Heart left ventricle (tissue), 16 donors: ENCODE results near the gene PRDM11. TPM values are rescaled to one million over a fixed set of nuclear protein-coding genes. Genes with fewer than 3 reads are reported as not detected.

Experiments
- ATAC-seq, 4 donors: fragments of 200-7000 bp; cut with Tn5 transposase; one replicate each; pipeline ENCODE4 v1.9.1; 2020 to 2022; ENCODE audit warnings: moderate library complexity in 4 of 4, mild to moderate bottlenecking in 3 of 4, moderate number of reproducible peaks in 1 of 4
- DNase-seq, 5 donors: peaks; one replicate each; pipeline ENCODE4 v3.0.0-alpha.2; 2020
- H3K27ac ChIP-seq, 12 donors: fragments of 200-600 bp; sonication (generic) in 4 of 12; one replicate each; pipeline versions ENCODE4 v1.5.0 to v1.8.0; 2016 to 2022; ENCODE audit warnings: mild to moderate bottlenecking in 2 of 12
- H3K27me3 ChIP-seq, 9 donors: fragments of 200-600 bp; sonication (generic) in 2 of 9; one replicate each; pipeline versions ENCODE4 v1.5.1 to v1.8.0; 2016 to 2022; ENCODE audit warnings: mild to moderate bottlenecking in 3 of 9
- H3K36me3 ChIP-seq, 9 donors: fragments of 200-600 bp; sonication (generic) in 2 of 9; one replicate each; pipeline versions ENCODE4 v1.5.0 to v1.8.0; 2018 to 2022; ENCODE audit warnings: mild to moderate bottlenecking in 2 of 9
- H3K4me1 ChIP-seq, 12 donors: fragments of 200-600 bp; sonication (generic) in 4 of 12; one replicate each; pipeline versions ENCODE4 v1.5.0 to v1.8.0; 2016 to 2022; ENCODE audit warnings: mild to moderate bottlenecking in 3 of 12
- H3K4me3 ChIP-seq, 12 donors: fragments of 200-600 bp; sonication (generic) in 4 of 12; one replicate each; pipeline versions ENCODE4 v1.5.0 to v1.8.0; 2017 to 2022; ENCODE audit warnings: mild to moderate bottlenecking in 9 of 12, moderate library complexity in 4 of 12
- H3K9me3 ChIP-seq, 12 donors: fragments of 200-600 bp; sonication (generic) in 4 of 12; one replicate each; pipeline versions ENCODE4 v1.5.0 to v1.8.0; 2016 to 2022; ENCODE audit warnings: mild to moderate bottlenecking in 1 of 12
- POLR2A ChIP-seq, 2 donors: fragments of 450-650 bp; IDR thresholded peaks; one replicate each; pipeline ENCODE4 v1.6.1; 2017; ENCODE audit warnings: antibody characterized with exemption in 2 of 2, mild to moderate bottlenecking in 2 of 2, moderate library complexity in 2 of 2
- WGBS, 4 donors: extraction: QIAGEN DNeasy Blood & Tissue Kit in 2 of 4; methylation state at CpG; one replicate each; pipeline versions ENCODE4 v1.1.5 to v1.1.7; 2013 to 2018; 5-methylcytosine and 5-hydroxymethylcytosine counted together
- intact Hi-C, 10 donors: fragments of 100-400 bp; cut with DNase I; formaldehyde crosslinking; loops; one replicate each; pipeline versions ENCODE4 v1.11.1 to v1.14.2; 2022
- polyA plus RNA-seq, 2 donors: library from polyadenylated mRNA; stranded (reverse); fragments of 200-250 nt; gene quantifications; one replicate each; pipeline ENCODE4 v1.2.3, GENCODE V29; 2013
- total RNA-seq, 9 donors: library from RNA; depleted of rRNA in 2 of 9; stranded (reverse); fragments of >200 nt in 2 of 9; fragmentation: NEBNext Ultra II Directional in 3 of 9; extraction: Animal tissue kit (Norgen Biotek cat#: 25700) in 3 of 9; gene quantifications; one replicate each; pipeline versions ENCODE4 v1.1.0 to v1.2.4, GENCODE V29; 2016 to 2023
- TF ChIP-seq, protein P1 (sequence below), 12 donors: fragments of 200-600 bp; sonication (generic) in 4 of 12; IDR thresholded peaks; one replicate each; pipeline versions ENCODE4 v1.5.0 to v1.8.0; 2018 to 2022; ENCODE audit warnings: antibody characterized with exemption in 12 of 12, mild to moderate bottlenecking in 5 of 12
- donor health status: ischemic (EF 13 %, LVEDD 7.1; RV severe dilation, severe dysfunction).
- donor health status: healthy with polysubstance abuse.
- donor health status: DM: no; HTN: yes; CAD: no.
- donor health status: DM: no; HTN: no; CAD: no.
- donor health status: ischemic (EF 25% LVEDD 6.9; RV normal size, moderate dysfunction).
- donor health status: ischemic (EF 25% LVEDD 5.7; RV mildly dilated, moderate dysfunction).
- donor health status: healthy.
- donor health status: DM: yes; HTN: yes; CAD: no.
- donor health status: ischemic (EF 35%, LVEDD 5.7; RV mildly dilated, moderate dysfunction).
- donor health status: nonischemic (EF 11% LVEDD 7.7; RV severe dilation, severe dysfunction).
- donor health status: DM: yes; HTN: yes; CAD: no.
- donor health status: PGD.
- donor health status: ischemic (EF 29% LVEDD 5.4; RV normal size, mild dysfunction).
- donor health status: nonischemic (EF 23%, LVEDD 6.1; RV moderate dilation, normal function).

The PRDM11 gene
- total and polyA plus RNA-seq, 11 donors, result 4.5 to 29.6 (median 18.2) TPM

GRCh38 chr11:45264839-45265515 is 118.5 kb downstream of the PRDM11 start:
- WGBS, 4 donors, result 64 to 74% (median 67%) methylated on average over 11 of the region's 11 CpGs
- Histone ChIP-seq H3K9me3 (no peaks in the 10 kb centered on the region), H3K36me3 (no peaks in the 10 kb centered on the region), H3K4me3 (no peak overlapping the region), H3K4me1 (no peaks in the 10 kb centered on the region), H3K27ac (no peak overlapping the region), H3K27me3 (peaks cover 0 to 35% (median 8%) of the 10 kb centered on the region in 9 donors)
- TF ChIP-seq, protein P1, sequence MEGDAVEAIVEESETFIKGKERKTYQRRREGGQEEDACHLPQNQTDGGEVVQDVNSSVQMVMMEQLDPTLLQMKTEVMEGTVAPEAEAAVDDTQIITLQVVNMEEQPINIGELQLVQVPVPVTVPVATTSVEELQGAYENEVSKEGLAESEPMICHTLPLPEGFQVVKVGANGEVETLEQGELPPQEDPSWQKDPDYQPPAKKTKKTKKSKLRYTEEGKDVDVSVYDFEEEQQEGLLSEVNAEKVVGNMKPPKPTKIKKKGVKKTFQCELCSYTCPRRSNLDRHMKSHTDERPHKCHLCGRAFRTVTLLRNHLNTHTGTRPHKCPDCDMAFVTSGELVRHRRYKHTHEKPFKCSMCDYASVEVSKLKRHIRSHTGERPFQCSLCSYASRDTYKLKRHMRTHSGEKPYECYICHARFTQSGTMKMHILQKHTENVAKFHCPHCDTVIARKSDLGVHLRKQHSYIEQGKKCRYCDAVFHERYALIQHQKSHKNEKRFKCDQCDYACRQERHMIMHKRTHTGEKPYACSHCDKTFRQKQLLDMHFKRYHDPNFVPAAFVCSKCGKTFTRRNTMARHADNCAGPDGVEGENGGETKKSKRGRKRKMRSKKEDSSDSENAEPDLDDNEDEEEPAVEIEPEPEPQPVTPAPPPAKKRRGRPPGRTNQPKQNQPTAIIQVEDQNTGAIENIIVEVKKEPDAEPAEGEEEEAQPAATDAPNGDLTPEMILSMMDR (IDR thresholded peaks at IDR 0.05), result no peak
- TF ChIP-seq POLR2A (IDR thresholded peaks at IDR 0.05), result no peak
- DNase-seq (no peak), ATAC-seq (peak in 1 of 4 donors; percentile 36)
- intact Hi-C loops, result no loop called here

- intact Hi-C loops, result no loop called here
- no peak overlapping the region for H3K4me3 ChIP-seq
- H3K27me3 ChIP-seq, result peaks cover 0 to 39% (median 8%) of the 10 kb centered on the region in 9 donors
- DNase-seq, result no peak
- H3K27ac ChIP-seq, result no peak overlapping the region
- H3K36me3 ChIP-seq, result no peaks in the 10 kb centered on the region
- ATAC-seq, result no peak
- H3K9me3 ChIP-seq, result no peaks in the 10 kb centered on the region
- TF ChIP-seq, protein P1 (IDR thresholded peaks at IDR 0.05), result no peak
- no peak for TF ChIP-seq POLR2A (IDR thresholded peaks at IDR 0.05)
- WGBS, 4 donors, result 87 to 93% (median 89%) methylated on average over 2 of the region's 2 CpGs
- H3K4me1 ChIP-seq, result no peaks in the 10 kb centered on the region
Measured at GRCh38 chr11:45265969-45266675, 119.7 kb downstream of the PRDM11 start.

- TF ChIP-seq, protein P1 (IDR thresholded peaks at IDR 0.05), result no peak
- no peak for TF ChIP-seq POLR2A (IDR thresholded peaks at IDR 0.05)
Measured at GRCh38 chr11:45266676-45267020, 120.2 kb downstream of the PRDM11 start.

GRCh38 chr11:45267052-45267451 is 120.6 kb downstream of the PRDM11 start:
- H3K9me3 ChIP-seq, result no peaks in the 10 kb centered on the region
- ATAC-seq (no peak), DNase-seq (no peak)
- H3K36me3 ChIP-seq, result no peaks in the 10 kb centered on the region
- 58 to 69% (median 61%) methylated on average over 14 of the region's 14 CpGs for WGBS, 4 donors
- intact Hi-C loops, result no loop called here
- H3K27me3 ChIP-seq, result peaks cover 0 to 33% (median 8%) of the 10 kb centered on the region in 9 donors
- H3K4me3 ChIP-seq, result no peak overlapping the region
- H3K27ac ChIP-seq, result no peak overlapping the region
- TF ChIP-seq, protein P1 (IDR thresholded peaks at IDR 0.05), result peak in 5 of 12 donors; percentile 10 to 32 (median 24)
- TF ChIP-seq POLR2A (IDR thresholded peaks at IDR 0.05), result no peak
- H3K4me1 ChIP-seq, result no peaks in the 10 kb centered on the region

More at GRCh38 chr11:45266676-45267020, 120.2 kb downstream of the PRDM11 start:
- no peak for DNase-seq
- no peaks in the 10 kb centered on the region for H3K4me1 ChIP-seq
- H3K27ac ChIP-seq, result no peak overlapping the region
- 92 to 96% (median 95%) methylated on average over 1 of the region's 1 CpG for WGBS, 4 donors
- H3K9me3 ChIP-seq, result no peaks in the 10 kb centered on the region
- intact Hi-C loops, result no loop called here
- ATAC-seq, result no peak
- peaks cover 0 to 35% (median 8%) of the 10 kb centered on the region in 9 donors for H3K27me3 ChIP-seq
- H3K4me3 ChIP-seq, result no peak overlapping the region
- no peaks in the 10 kb centered on the region for H3K36me3 ChIP-seq
